Measurements from ENCODE around the gene GPR142. TPM values are rescaled to one million over a fixed set of nuclear protein-coding genes. Genes with fewer than 3 reads are reported as not detected.
A peak's percentile ranks its signal among the peaks of the same experiment; 100 is the strongest.

The GPR142 gene
- total and polyA plus RNA-seq, 2 of the 13 experiments (the other 11 are each of a cell fraction or from before 2014, with no cell fraction given) = not detected

- ATAC-seq (no peak), DNase-seq (ENCODE audit: low spot score) (no peak), FAIRE-seq (no peak)
- 20% methylated on average over 32 of the region's 55 CpGs for WGBS (ENCODE audit: low lambda C conversion rate)
- H2AFZ ChIP-seq (ENCODE audit: low read length) = no peak overlapping the region
- no peak overlapping the region for H3K9ac ChIP-seq (ENCODE audit: insufficient read depth, low read depth, low read length)
- CTCF ChIA-PET (ENCODE audit: low intra/inter-chr PET ratio, low total read pairs) = no interaction called here
- in situ Hi-C loops (cut with HindIII; ENCODE audit: extremely low pct_ligation_motif_present, low pct_unique_long_range_greater_than_20kb) (loop anchor here (5.0 kb wide), 1 partner anchor 49 kb away; no protein-coding TSS in a partner anchor), intact Hi-C loops (cut with micrococcal nuclease; ENCODE audit: unreplicated experiment) (no loop called here)
- no peaks in the 10 kb centered on the region for H3K4me1 ChIP-seq (ENCODE audit: insufficient read depth, low read length)
- no peaks in the 10 kb centered on the region for H3K36me3 ChIP-seq (replicated peaks in 1 of 2; ENCODE audit: control insufficient read depth in 1 of 2, insufficient read depth in 2 of 2, low read length in 2 of 2)
- no peak overlapping the region for H3K4me2 ChIP-seq (ENCODE audit: low read depth, low read length)
- H4K20me1 ChIP-seq (ENCODE audit: insufficient read depth, low read length) = peaks cover 3% of the 10 kb centered on the region; the same call in 1 of the 2 replicates
- H3K4me3 ChIP-seq (replicated peaks in 1 of 3; ENCODE audit: insufficient read depth in 1 of 3, low read depth in 2 of 3, low read length in 3 of 3) = no peak overlapping the region
- H3K27me3 ChIP-seq (ENCODE audit: control insufficient read depth in 1 of 2, insufficient read depth in 2 of 2, low read length in 2 of 2) = peaks cover 22 to 86% of the 10 kb centered on the region in 2 experiments
- H3K9me3 ChIP-seq (ENCODE audit: low read length) = no peaks in the 10 kb centered on the region
- TF ChIP-seq ZFY (CRISPR knock-in tag; IDR thresholded peaks at IDR 0.05) = no peak
- TF ChIP-seq ZNF768 (CRISPR knock-in tag; IDR thresholded peaks at IDR 0.05) = peak; percentile 23; the same call in 1 of the 2 replicates
- TF ChIP-seq ZBTB14 (CRISPR knock-in tag; IDR thresholded peaks at IDR 0.05) = 0 out of 2 replicates have a peak, but pooled peaks have one; percentile 18
- TF ChIP-seq ZNF777 (CRISPR knock-in tag; IDR thresholded peaks at IDR 0.05) = 0 out of 2 replicates have a peak, but pooled peaks have one; percentile 31
- TF ChIP-seq SIX4 (CRISPR knock-in tag; IDR thresholded peaks at IDR 0.05) = no peak
- peak; percentile 91 for TF ChIP-seq ZBTB33 (CRISPR knock-in tag; IDR thresholded peaks at IDR 0.05)
- TF ChIP-seq YEATS2 (CRISPR knock-in tag; IDR thresholded peaks at IDR 0.05; ENCODE audit: borderline replicate concordance) = no peak
- 0 out of 2 replicates have a peak, but pooled peaks have one; percentile 56 for TF ChIP-seq ZNF800 (CRISPR knock-in tag; IDR thresholded peaks at IDR 0.05)
- no TSS peak for BruUV-seq (replicated peaks)
- H3K79me2 ChIP-seq (ENCODE audit: insufficient read depth, low read length) = no peaks in the 10 kb centered on the region
- POLR2A ChIA-PET = no interaction called here
- H3K27ac ChIP-seq (ENCODE audit: extremely low read length, insufficient read depth, low read length) = no peak overlapping the region
These were observed 15.6 kb upstream of the GPR142 start for GRCh38 chr17:74351552-74352210.

All from HepG2 (cell line).